ENCODE data around the gene ANKFY1. TPM values are rescaled to one million over a fixed set of nuclear protein-coding genes. Genes with fewer than 3 reads are reported as not detected.

ANKFY1 gene
- total RNA-seq, 1 donor from 2014 or later = 44.2 TPM

GRCh38 chr17:4186357-4186881 is 77.4 kb downstream of the ANKFY1 start:
- Histone ChIP-seq H3K36me3 (peaks cover 0 to 36% of the 10 kb centered on the region in 2 donors), H3K4me3 (peak overlapping the region in 1 of 2 donors; percentile 14)

GRCh38 chr17:4185656-4186055 is 78.1 kb downstream of the ANKFY1 start:
- no peaks in the 10 kb centered on the region for H3K27me3 ChIP-seq
- H3K4me3 ChIP-seq = no peak overlapping the region
- intact Hi-C loops (cut with DNase I) = no loop called here
- peak overlapping the region; percentile 84 for H3K27ac ChIP-seq
- TF ChIP-seq POLR2A (IDR thresholded peaks at IDR 0.05) = no peak
- H3K9me3 ChIP-seq = no peaks in the 10 kb centered on the region
- no peak for DNase-seq (ENCODE audit: extremely low spot score in 2 of 2)
- H3K36me3 ChIP-seq = peaks cover 0 to 42% of the 10 kb centered on the region in 2 donors
- peaks cover 43% of the 10 kb centered on the region for H3K4me1 ChIP-seq

More at GRCh38 chr17:4186357-4186881, 77.4 kb downstream of the ANKFY1 start:
- intact Hi-C loops (cut with DNase I) = no loop called here
- Histone ChIP-seq H3K27ac (peak overlapping the region; percentile 84), H3K4me1 (peaks cover 49% of the 10 kb centered on the region), H3K27me3 (no peaks in the 10 kb centered on the region), H3K9me3 (no peaks in the 10 kb centered on the region)
- TF ChIP-seq CTCF (IDR thresholded peaks at IDR 0.05) (no peak), POLR2A (IDR thresholded peaks at IDR 0.05) (no peak), POLR2AphosphoS5 (IDR thresholded peaks at IDR 0.05; ENCODE audit: insufficient read depth in 1 of 2, low read depth in 1 of 2) (peak in 1 of 2 donors; percentile 40)
- peak in 1 of 2 donors; percentile 94 for DNase-seq (ENCODE audit: extremely low spot score in 2 of 2)

GRCh38 chr17:4184811-4185210 is 79.0 kb downstream of the ANKFY1 start:
- intact Hi-C loops (cut with DNase I) = no loop called here
- H3K9me3 ChIP-seq = no peaks in the 10 kb centered on the region
- H3K4me1 ChIP-seq = peaks cover 39% of the 10 kb centered on the region
- no peaks in the 10 kb centered on the region for H3K27me3 ChIP-seq
- TF ChIP-seq POLR2AphosphoS5 (IDR thresholded peaks at IDR 0.05; ENCODE audit: insufficient read depth in 1 of 2, low read depth in 1 of 2) (no peak), CTCF (IDR thresholded peaks at IDR 0.05) (no peak), POLR2A (IDR thresholded peaks at IDR 0.05) (no peak)
- no peak overlapping the region for H3K4me3 ChIP-seq
- no peak for DNase-seq (ENCODE audit: extremely low spot score in 2 of 2)
- H3K36me3 ChIP-seq = peaks cover 0 to 47% of the 10 kb centered on the region in 2 donors
- H3K27ac ChIP-seq = no peak overlapping the region

GRCh38 chr17:4182043-4182442 is 81.7 kb downstream of the ANKFY1 start:
- DNase-seq (ENCODE audit: extremely low spot score in 2 of 2) = no peak
- intact Hi-C loops (cut with DNase I) = no loop called here

GRCh38 chr17:4180791-4181190 is 83.0 kb downstream of the ANKFY1 start:
- Histone ChIP-seq H3K9me3 (no peaks in the 10 kb centered on the region), H3K27ac (no peak overlapping the region), H3K36me3 (peaks cover 0 to 83% of the 10 kb centered on the region in 2 donors), H3K4me3 (no peak overlapping the region), H3K4me1 (peaks cover 6% of the 10 kb centered on the region), H3K27me3 (no peaks in the 10 kb centered on the region)
- no peak for DNase-seq (ENCODE audit: extremely low spot score in 2 of 2)
- intact Hi-C loops (cut with DNase I) = no loop called here
- TF ChIP-seq POLR2AphosphoS5 (IDR thresholded peaks at IDR 0.05; ENCODE audit: insufficient read depth in 1 of 2, low read depth in 1 of 2) (no peak), CTCF (IDR thresholded peaks at IDR 0.05) (no peak), POLR2A (IDR thresholded peaks at IDR 0.05) (no peak)

More at GRCh38 chr17:4182043-4182442, 81.7 kb downstream of the ANKFY1 start:
- TF ChIP-seq POLR2A (IDR thresholded peaks at IDR 0.05) = no peak
- Histone ChIP-seq H3K4me1 (peaks cover 13% of the 10 kb centered on the region), H3K36me3 (peaks cover 0 to 71% of the 10 kb centered on the region in 2 donors), H3K27me3 (no peaks in the 10 kb centered on the region), H3K9me3 (no peaks in the 10 kb centered on the region), H3K27ac (no peak overlapping the region), H3K4me3 (no peak overlapping the region)

GRCh38 chr17:4179071-4179470 is 84.7 kb downstream of the ANKFY1 start:
- no peaks in the 10 kb centered on the region for H3K9me3 ChIP-seq
- peaks cover 0 to 93% of the 10 kb centered on the region in 2 donors for H3K36me3 ChIP-seq
- no peaks in the 10 kb centered on the region for H3K27me3 ChIP-seq
- H3K27ac ChIP-seq = no peak overlapping the region
- no peak for DNase-seq (ENCODE audit: extremely low spot score in 2 of 2)
- H3K4me1 ChIP-seq = no peaks in the 10 kb centered on the region
- intact Hi-C loops (cut with DNase I) = no loop called here
- TF ChIP-seq POLR2AphosphoS5 (IDR thresholded peaks at IDR 0.05; ENCODE audit: insufficient read depth in 1 of 2, low read depth in 1 of 2) (no peak), POLR2A (IDR thresholded peaks at IDR 0.05) (no peak), CTCF (IDR thresholded peaks at IDR 0.05) (no peak)
- H3K4me3 ChIP-seq = no peak overlapping the region

Data from vagina (tissue), 2 donors.